Fibroblast of lung (primary cell): Measurements from ENCODE around the gene TMEM115. TPM values are rescaled to one million over a fixed set of nuclear protein-coding genes. Genes with fewer than 3 reads are reported as not detected.
A peak's percentile ranks its signal among the peaks of the same experiment; 100 is the strongest.

ENCODE experiments used
- DNase-seq, 2 donors: peaks; one replicate each; pipeline versions ENCODE4 v3.0.0 to v3.0.0-alpha.2; 2010; ENCODE audit warnings: low read depth in 2 of 2
- H2AFZ ChIP-seq: 2 replicates; pipeline ENCODE4 v1.5.1; 2012; ENCODE audit warnings: low read length, control low read depth, inconsistent platforms
- H3K27ac ChIP-seq: 2 replicates; pipeline ENCODE4 v1.5.1; 2011; ENCODE audit warnings: low read length, control low read depth; ENCODE audit not compliant: insufficient read depth
- H3K27me3 ChIP-seq: 2 replicates; pipeline ENCODE4 v1.5.1; 2011; ENCODE audit warnings: mild to moderate bottlenecking, low read length; ENCODE audit not compliant: control insufficient read depth, insufficient read depth
- H3K36me3 ChIP-seq: 2 replicates; pipeline ENCODE4 v1.5.1; 2011; ENCODE audit warnings: low read length; ENCODE audit not compliant: control insufficient read depth, insufficient read depth
- H3K4me1 ChIP-seq: 2 replicates; pipeline ENCODE4 v1.5.1; 2011; ENCODE audit warnings: low read length; ENCODE audit not compliant: control insufficient read depth, insufficient read depth; ENCODE audit errors: extremely low read depth
- H3K4me2 ChIP-seq: 2 replicates; pipeline ENCODE4 v1.5.1; 2011; ENCODE audit warnings: low read length, control low read depth; ENCODE audit not compliant: insufficient read depth; ENCODE audit errors: extremely low read depth
- H3K4me3 ChIP-seq, 4 experiments: fragments of 200-600 bp in 1 of 4; sonication (generic) in 1 of 4; replicated peaks in 1 of 4; 2 replicates each; pipeline ENCODE4 v1.5.1; 2011 to 2016; ENCODE audit warnings: low read length in 4 of 4, low read depth in 3 of 4, mild to moderate bottlenecking in 3 of 4, control low read depth in 2 of 4, inconsistent platforms in 1 of 4, mixed read lengths in 1 of 4; ENCODE audit not compliant: insufficient read depth in 1 of 4; ENCODE audit errors: control extremely low read depth in 1 of 4
- H3K79me2 ChIP-seq: 2 replicates; pipeline ENCODE4 v1.5.1; 2012; ENCODE audit warnings: mild to moderate bottlenecking, low read length, inconsistent platforms; ENCODE audit not compliant: control insufficient read depth, insufficient read depth
- H3K9ac ChIP-seq: 2 replicates; pipeline ENCODE4 v1.5.1; 2011; ENCODE audit warnings: mild to moderate bottlenecking, low read length, control low read depth; ENCODE audit not compliant: insufficient read depth
- H3K9me3 ChIP-seq: 2 replicates; pipeline ENCODE4 v1.5.1; 2012; ENCODE audit warnings: low read depth, low read length; ENCODE audit not compliant: control insufficient read depth, insufficient read depth
- H4K20me1 ChIP-seq: 2 replicates; pipeline ENCODE4 v1.5.1; 2011; ENCODE audit warnings: low read length; ENCODE audit not compliant: control insufficient read depth, insufficient read depth; ENCODE audit errors: extremely low read depth
- EZH2 ChIP-seq: IDR thresholded peaks from 2 replicates; pipeline ENCODE4 v1.5.1; 2012; ENCODE audit warnings: low read length, control low read depth, mild to moderate bottlenecking; ENCODE audit errors: missing control alignments
- polyA plus RNA-seq, 2 donors: library from polyadenylated mRNA; depleted of rRNA in 1 of 2; stranded (reverse) in 1 of 2; unstranded in 1 of 2; fragments of >200 nt; gene quantifications; 2 replicates each; pipeline ENCODE4 v1.2.1, GENCODE V29; 2011 to 2012; ENCODE audit warnings: missing spikeins in 1 of 2
- total RNA-seq: library from RNA; depleted of rRNA; stranded (reverse); fragments of >200 nt; gene quantifications from 2 replicates; pipeline ENCODE4 v1.2.1, GENCODE V29; 2014
- TF ChIP-seq, protein P1 (sequence below), 2 donors: IDR thresholded peaks in 1 of 2; conservative IDR thresholded peaks in 1 of 2; 1 replicate in 1 of 2; 2 replicates in 1 of 2; pipeline ENCODE4 v1.5.1; 2011 to 2012; ENCODE audit warnings: low read length in 2 of 2, control low read depth in 1 of 2, inconsistent platforms in 1 of 2, low read depth in 1 of 2, mild to moderate bottlenecking in 1 of 2

Gene TMEM115
- total and polyA plus RNA-seq, 2 donors (not counting 1 experiment from before 2014, with no cell fraction given): 28.2 to 44.8 TPM

DNA sequence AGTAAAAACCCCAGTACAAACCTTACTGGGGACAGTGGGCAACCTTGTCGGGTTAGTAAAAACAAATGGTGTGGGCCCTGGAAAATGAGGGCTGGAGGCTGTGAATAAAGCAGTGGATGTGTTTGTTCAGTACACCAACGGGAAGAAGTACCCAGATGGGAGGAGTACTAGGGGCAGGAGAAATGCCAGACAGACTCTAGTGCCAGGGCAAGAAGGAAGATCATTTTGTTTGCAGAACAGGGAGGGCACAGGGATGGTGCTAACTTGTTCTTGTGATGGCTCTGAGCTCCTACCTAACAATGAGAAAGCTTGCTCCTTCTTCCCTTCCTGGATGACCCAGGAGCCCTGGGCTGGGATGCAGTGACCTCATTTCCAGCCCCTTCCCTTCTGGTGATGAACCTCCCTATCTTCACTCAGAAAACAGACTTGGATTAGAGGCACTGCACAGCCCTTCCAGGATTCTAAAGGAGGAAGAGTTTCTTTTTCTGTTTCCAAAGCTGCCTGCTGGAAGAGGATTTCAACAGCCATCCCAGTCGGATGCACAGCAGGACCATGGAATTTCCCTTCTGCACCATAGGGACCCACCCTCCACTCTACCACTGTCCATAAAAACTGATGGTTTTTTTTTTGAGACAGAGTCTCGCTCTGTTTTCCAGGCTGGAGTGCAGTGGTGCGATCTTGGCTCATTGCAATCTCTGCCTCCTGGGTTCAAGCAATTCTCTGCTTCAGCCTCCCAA, 24.8 kb downstream of the TMEM115 start:
- TF ChIP-seq EZH2: no peak
- TF ChIP-seq, protein P1, sequence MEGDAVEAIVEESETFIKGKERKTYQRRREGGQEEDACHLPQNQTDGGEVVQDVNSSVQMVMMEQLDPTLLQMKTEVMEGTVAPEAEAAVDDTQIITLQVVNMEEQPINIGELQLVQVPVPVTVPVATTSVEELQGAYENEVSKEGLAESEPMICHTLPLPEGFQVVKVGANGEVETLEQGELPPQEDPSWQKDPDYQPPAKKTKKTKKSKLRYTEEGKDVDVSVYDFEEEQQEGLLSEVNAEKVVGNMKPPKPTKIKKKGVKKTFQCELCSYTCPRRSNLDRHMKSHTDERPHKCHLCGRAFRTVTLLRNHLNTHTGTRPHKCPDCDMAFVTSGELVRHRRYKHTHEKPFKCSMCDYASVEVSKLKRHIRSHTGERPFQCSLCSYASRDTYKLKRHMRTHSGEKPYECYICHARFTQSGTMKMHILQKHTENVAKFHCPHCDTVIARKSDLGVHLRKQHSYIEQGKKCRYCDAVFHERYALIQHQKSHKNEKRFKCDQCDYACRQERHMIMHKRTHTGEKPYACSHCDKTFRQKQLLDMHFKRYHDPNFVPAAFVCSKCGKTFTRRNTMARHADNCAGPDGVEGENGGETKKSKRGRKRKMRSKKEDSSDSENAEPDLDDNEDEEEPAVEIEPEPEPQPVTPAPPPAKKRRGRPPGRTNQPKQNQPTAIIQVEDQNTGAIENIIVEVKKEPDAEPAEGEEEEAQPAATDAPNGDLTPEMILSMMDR (conservative IDR thresholded peaks at IDR 0.05 in 1 of 2, IDR thresholded peaks at IDR 0.05 in 1 of 2; ENCODE audit: low read depth in 1 of 2, low read length in 2 of 2): no peak
- H3K9ac ChIP-seq: peak overlapping the region; percentile 51
- H3K79me2 ChIP-seq: peaks cover 75% of the 10 kb centered on the region
- no peaks in the 10 kb centered on the region for H3K27me3 ChIP-seq
- H4K20me1 ChIP-seq: no peaks in the 10 kb centered on the region
- no peak for DNase-seq
- H3K4me2 ChIP-seq: peak overlapping the region; percentile 64
- H3K4me1 ChIP-seq: peaks cover 18% of the 10 kb centered on the region
- H3K4me3 ChIP-seq: peak overlapping the region in 1 of 4 experiments; percentile 1
- peak overlapping the region; percentile 97 for H3K27ac ChIP-seq
- peaks cover 22% of the 10 kb centered on the region for H3K36me3 ChIP-seq
- H2AFZ ChIP-seq: no peak overlapping the region
- H3K9me3 ChIP-seq: no peaks in the 10 kb centered on the region

DNA sequence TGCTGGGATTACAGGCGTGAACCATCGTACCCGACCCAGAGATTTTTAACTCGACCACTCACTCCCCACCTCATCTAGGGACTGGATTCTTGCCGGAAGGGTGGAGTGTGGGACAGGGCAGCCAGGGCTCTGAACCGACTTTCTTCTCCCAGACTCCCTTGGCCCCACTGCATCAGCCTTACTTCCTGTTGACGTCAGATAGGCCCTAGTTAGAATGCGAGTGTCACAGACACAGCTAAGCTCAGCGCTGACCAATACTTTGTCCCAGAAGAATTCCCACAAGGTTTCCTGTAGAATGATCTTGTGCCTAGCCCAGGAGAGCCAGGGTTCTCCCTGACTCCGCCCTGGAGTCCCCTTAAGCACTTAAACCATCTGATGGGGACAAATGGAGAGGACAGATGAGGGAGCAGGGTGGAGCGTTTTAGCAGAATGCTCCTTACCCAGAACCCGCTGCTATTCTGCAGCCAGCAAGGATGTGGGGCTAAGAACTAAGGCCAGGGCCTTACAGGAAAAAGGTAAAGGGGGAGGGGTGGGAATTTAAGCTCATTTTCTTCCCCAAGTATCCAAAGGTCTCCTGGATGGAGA, 25.5 kb downstream of the TMEM115 start:
- no peak overlapping the region for H2AFZ ChIP-seq
- peaks cover 18% of the 10 kb centered on the region for H3K4me1 ChIP-seq
- H4K20me1 ChIP-seq: no peaks in the 10 kb centered on the region
- H3K9me3 ChIP-seq: no peaks in the 10 kb centered on the region
- H3K27me3 ChIP-seq: no peaks in the 10 kb centered on the region
- no peak for TF ChIP-seq EZH2
- DNase-seq: peak; percentile 44 to 68
- peak overlapping the region in 1 of 4 experiments; percentile 1 for H3K4me3 ChIP-seq
- H3K79me2 ChIP-seq: peaks cover 73% of the 10 kb centered on the region
- peaks cover 23% of the 10 kb centered on the region for H3K36me3 ChIP-seq
- H3K27ac ChIP-seq: peak overlapping the region; percentile 97
- H3K4me2 ChIP-seq: peak overlapping the region; percentile 64
- H3K9ac ChIP-seq: peak overlapping the region; percentile 51

DNA sequence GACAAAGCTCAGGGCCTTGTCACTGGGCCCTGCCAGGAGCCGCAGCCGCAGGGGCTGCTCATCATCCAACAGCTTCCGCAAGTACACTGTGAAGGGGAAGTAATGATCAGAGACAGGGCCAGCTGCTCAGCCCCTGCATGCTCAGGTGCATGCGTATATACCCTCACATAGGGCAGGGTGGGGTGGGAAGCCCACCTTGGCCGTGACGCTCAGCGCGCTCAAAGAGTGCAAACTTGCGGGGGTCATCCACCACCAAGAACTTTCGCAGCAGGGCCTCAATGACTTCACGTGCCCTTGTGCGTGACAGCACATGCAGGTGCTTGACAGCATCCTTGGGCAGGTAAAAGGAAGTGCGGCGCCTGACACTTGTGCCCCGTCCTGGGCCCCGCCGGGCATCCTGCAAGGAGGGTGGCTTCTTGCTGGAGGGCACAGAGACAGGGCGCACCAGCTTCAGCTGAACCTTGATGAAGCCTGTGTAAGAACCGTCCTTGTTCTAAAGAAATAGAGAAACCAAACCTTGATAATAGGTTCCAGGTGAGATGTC, 27.9 kb downstream of the TMEM115 start:
- H4K20me1 ChIP-seq: no peaks in the 10 kb centered on the region
- TF ChIP-seq, protein P1 (conservative IDR thresholded peaks at IDR 0.05 in 1 of 2, IDR thresholded peaks at IDR 0.05 in 1 of 2; ENCODE audit: low read depth in 1 of 2, low read length in 2 of 2): no peak
- TF ChIP-seq EZH2: no peak
- no peaks in the 10 kb centered on the region for H3K27me3 ChIP-seq
- no peak for DNase-seq
- no peaks in the 10 kb centered on the region for H3K9me3 ChIP-seq
- H3K4me2 ChIP-seq: no peak overlapping the region
- H3K36me3 ChIP-seq: peaks cover 23% of the 10 kb centered on the region
- no peak overlapping the region for H2AFZ ChIP-seq
- peaks cover 20% of the 10 kb centered on the region for H3K4me1 ChIP-seq
- H3K9ac ChIP-seq: no peak overlapping the region
- peaks cover 69% of the 10 kb centered on the region for H3K79me2 ChIP-seq
- H3K27ac ChIP-seq: no peak overlapping the region
- no peak overlapping the region for H3K4me3 ChIP-seq
